CD14-positive monocyte (primary cell): ENCODE measurements around the gene SLC6A6. TPM values are rescaled to one million over a fixed set of nuclear protein-coding genes. Genes with fewer than 3 reads are reported as not detected.

Experiments used
- DNase-seq, 3 donors: peaks; one replicate each; pipeline ENCODE4 v3.0.0-alpha.2; 2011 to 2022
- H2AFZ ChIP-seq: 2 replicates; pipeline ENCODE4 v1.6.0; 2012; ENCODE audit warnings: mild to moderate bottlenecking, low read depth, low read length, inconsistent platforms; ENCODE audit not compliant: insufficient read depth, poor library complexity, severe bottlenecking
- H3K27ac ChIP-seq, 2 donors: 1 replicate in 1 of 2; 2 replicates in 1 of 2; pipeline ENCODE4 v1.5.1; 2012 to 2013; ENCODE audit warnings: low read length in 2 of 2, control low read depth in 1 of 2, inconsistent platforms in 1 of 2, low read depth in 1 of 2, mild to moderate bottlenecking in 1 of 2
- H3K27me3 ChIP-seq, 2 donors: one replicate each; pipeline versions ENCODE4 v1.6.0 to v1.6.1; 2011 to 2013; ENCODE audit warnings: low read length in 2 of 2; ENCODE audit not compliant: control insufficient read depth in 2 of 2, insufficient read depth in 2 of 2
- H3K36me3 ChIP-seq, 2 donors: replicated peaks in 1 of 2; 1 replicate in 1 of 2; 2 replicates in 1 of 2; pipeline versions ENCODE4 v1.5.1 to v1.6.1; 2012 to 2013; ENCODE audit warnings: low read length in 2 of 2, control low read depth in 1 of 2, inconsistent platforms in 1 of 2, mild to moderate bottlenecking in 1 of 2; ENCODE audit not compliant: insufficient read depth in 2 of 2, control insufficient read depth in 1 of 2
- H3K4me1 ChIP-seq, 2 donors: 1 replicate in 1 of 2; 2 replicates in 1 of 2; pipeline versions ENCODE4 v1.5.1 to v1.6.1; 2012 to 2013; ENCODE audit warnings: low read length in 2 of 2, control low read depth in 1 of 2, inconsistent platforms in 1 of 2, mild to moderate bottlenecking in 1 of 2, moderate library complexity in 1 of 2; ENCODE audit not compliant: insufficient read depth in 2 of 2, control insufficient read depth in 1 of 2
- H3K4me2 ChIP-seq: replicated peaks from 2 replicates; pipeline ENCODE3; 2012; ENCODE audit warnings: low read length, moderate library complexity, mild to moderate bottlenecking; ENCODE audit not compliant: poor library complexity, severe bottlenecking; ENCODE audit errors: extremely low read depth
- H3K4me3 ChIP-seq, 3 experiments: fragments of 200-600 bp in 1 of 3; sonication (generic) in 1 of 3; replicated peaks in 1 of 3; 1 replicate in 2 of 3; 2 replicates in 1 of 3; pipeline ENCODE4 v1.5.1; 2011 to 2013; ENCODE audit warnings: low read length in 3 of 3, mild to moderate bottlenecking in 3 of 3, control low read depth in 2 of 3, low read depth in 2 of 3, inconsistent platforms in 1 of 3, moderate library complexity in 1 of 3
- H3K79me2 ChIP-seq: 2 replicates; pipeline ENCODE4 v1.6.0; 2012; ENCODE audit warnings: mild to moderate bottlenecking, control low read depth, inconsistent platforms, low read length, moderate library complexity; ENCODE audit not compliant: insufficient read depth
- H3K9ac ChIP-seq: 2 replicates; pipeline ENCODE4 v1.6.0; 2017; ENCODE audit warnings: low read length, mild to moderate bottlenecking; ENCODE audit not compliant: insufficient read depth, poor library complexity, severe bottlenecking
- H3K9me3 ChIP-seq, 2 donors: replicated peaks in 1 of 2; 1 replicate in 1 of 2; 2 replicates in 1 of 2; pipeline versions ENCODE4 v1.5.1 to v1.6.1; 2012 to 2013; ENCODE audit warnings: low read length in 2 of 2, control low read depth in 1 of 2; ENCODE audit not compliant: control insufficient read depth in 1 of 2, insufficient read depth in 1 of 2
- H4K20me1 ChIP-seq: 2 replicates; pipeline ENCODE4 v1.6.0; 2012; ENCODE audit warnings: mild to moderate bottlenecking, low read length, control low read depth, moderate library complexity; ENCODE audit not compliant: insufficient read depth
- H3K27ac Mint-ChIP-seq, 7 donors: one replicate each; pipeline ENCODE4 v1.8.0; 2020; ENCODE audit warnings: mild to moderate bottlenecking in 7 of 7, mixed read lengths in 7 of 7, moderate library complexity in 6 of 7, inconsistent platforms in 2 of 7
- H3K27me3 Mint-ChIP-seq, 3 donors: one replicate each; pipeline ENCODE4 v1.8.0; 2021 to 2022; ENCODE audit warnings: low read depth in 3 of 3, mild to moderate bottlenecking in 3 of 3, mixed read lengths in 3 of 3, moderate library complexity in 3 of 3, inconsistent platforms in 1 of 3
- H3K36me3 Mint-ChIP-seq, 2 donors: one replicate each; pipeline ENCODE4 v1.8.0; 2020; ENCODE audit warnings: mixed read lengths in 2 of 2, inconsistent platforms in 1 of 2, mild to moderate bottlenecking in 1 of 2
- H3K4me1 Mint-ChIP-seq: one replicate; pipeline ENCODE4 v1.8.0; 2020; ENCODE audit warnings: mild to moderate bottlenecking, mixed read lengths
- H3K4me3 Mint-ChIP-seq, 2 donors: one replicate each; pipeline ENCODE4 v1.8.0; 2020; ENCODE audit warnings: mild to moderate bottlenecking in 2 of 2, mixed read lengths in 2 of 2, moderate library complexity in 1 of 2
- H3K9me3 Mint-ChIP-seq, 7 donors: one replicate each; pipeline ENCODE4 v1.8.0; 2020 to 2022; ENCODE audit warnings: mixed read lengths in 7 of 7, mild to moderate bottlenecking in 6 of 7, moderate library complexity in 6 of 7, inconsistent platforms in 2 of 7
- WGBS: methylation state at CpG from one replicate; pipeline ENCODE4 v1.1.5; 2013; ENCODE audit warnings: missing lambda C conversion rate; ENCODE audit not compliant: insufficient coverage; 5-methylcytosine and 5-hydroxymethylcytosine counted together
- intact Hi-C, 2 donors: fragments of 100-400 bp; cut with micrococcal nuclease; formaldehyde crosslinking; loops; one replicate each; pipeline versions ENCODE4 v1.15.0 to v1.15.1; 2023
- polyA plus RNA-seq, 3 donors: library from polyadenylated mRNA; depleted of rRNA in 1 of 3; unstranded in 2 of 3; stranded (reverse) in 1 of 3; fragments of 300-500 nt in 2 of 3; fragments of >200 nt in 1 of 3; fragmentation: Illumina TruSeq in 2 of 3; gene quantifications; 1 replicate in 2 of 3; 2 replicates in 1 of 3; pipeline ENCODE4 v1.2.3, GENCODE V29; 2012 to 2021
- TF ChIP-seq, protein P1 (sequence below): fragments of 200-600 bp; IDR thresholded peaks from one replicate; pipeline ENCODE4 v1.8.0; 2022; ENCODE audit warnings: antibody characterized with exemption, mild to moderate bottlenecking

Gene SLC6A6
- polyA plus RNA-seq, 3 donors: 18.4 to 136 (median 24.5) TPM

DNA sequence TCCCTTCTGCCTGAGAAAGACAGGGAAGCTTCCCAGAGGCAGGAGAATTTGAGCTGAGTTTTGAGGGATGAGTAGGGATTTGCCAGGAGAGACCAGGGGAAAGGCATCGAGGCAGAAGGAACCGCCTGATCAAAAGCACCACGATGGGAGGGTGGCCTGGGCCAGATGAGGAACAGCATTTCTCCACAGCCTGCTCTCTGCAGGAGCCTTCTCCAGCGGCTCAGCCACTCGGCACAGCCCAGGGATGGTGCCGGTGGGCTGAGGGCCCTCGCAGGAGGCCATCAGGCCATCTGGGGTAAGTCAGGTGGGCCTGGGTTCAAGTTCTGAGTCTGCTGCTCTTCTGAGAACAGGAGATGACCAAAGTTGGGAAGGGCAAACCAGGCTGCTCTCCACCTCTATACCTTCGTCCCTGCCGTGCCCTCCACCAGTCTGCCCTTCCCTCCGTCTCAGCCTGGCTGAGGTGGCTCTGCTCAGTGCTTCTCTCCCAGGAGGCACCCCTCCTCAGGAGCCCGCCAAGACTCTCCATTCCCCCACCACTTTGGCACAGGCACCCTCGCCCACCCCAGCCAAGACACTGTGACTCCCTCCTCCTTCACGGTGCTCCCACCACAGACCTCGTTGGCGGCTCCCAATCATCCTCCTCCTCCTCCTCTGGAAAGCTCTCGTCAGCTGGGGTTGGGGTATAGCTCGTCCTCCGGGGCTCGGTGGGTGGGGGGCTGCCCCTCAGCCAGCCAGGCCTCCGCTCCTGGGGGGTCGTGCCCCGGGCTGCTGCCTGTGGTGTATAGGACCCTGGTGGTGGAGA, 102.8 kb downstream of the SLC6A6 start:
- H3K27ac Mint-ChIP-seq: no peak overlapping the region
- no peak overlapping the region for H3K27ac ChIP-seq
- intact Hi-C loops: no loop called here
- H3K9me3 ChIP-seq: peaks cover 4 to 9% of the 10 kb centered on the region in 2 donors
- H3K4me3 Mint-ChIP-seq: no peak overlapping the region
- no peaks in the 10 kb centered on the region for H3K4me1 ChIP-seq
- no peaks in the 10 kb centered on the region for H3K27me3 ChIP-seq
- no peaks in the 10 kb centered on the region for H3K36me3 Mint-ChIP-seq
- H2AFZ ChIP-seq: no peak overlapping the region
- H3K27me3 Mint-ChIP-seq: peaks cover 4 to 10% (median 5%) of the 10 kb centered on the region in 3 donors
- H3K4me2 ChIP-seq: no peak overlapping the region
- 87% methylated on average over 14 of the region's 22 CpGs for WGBS
- H3K4me1 Mint-ChIP-seq: no peaks in the 10 kb centered on the region
- H4K20me1 ChIP-seq: no peaks in the 10 kb centered on the region
- TF ChIP-seq, protein P1, sequence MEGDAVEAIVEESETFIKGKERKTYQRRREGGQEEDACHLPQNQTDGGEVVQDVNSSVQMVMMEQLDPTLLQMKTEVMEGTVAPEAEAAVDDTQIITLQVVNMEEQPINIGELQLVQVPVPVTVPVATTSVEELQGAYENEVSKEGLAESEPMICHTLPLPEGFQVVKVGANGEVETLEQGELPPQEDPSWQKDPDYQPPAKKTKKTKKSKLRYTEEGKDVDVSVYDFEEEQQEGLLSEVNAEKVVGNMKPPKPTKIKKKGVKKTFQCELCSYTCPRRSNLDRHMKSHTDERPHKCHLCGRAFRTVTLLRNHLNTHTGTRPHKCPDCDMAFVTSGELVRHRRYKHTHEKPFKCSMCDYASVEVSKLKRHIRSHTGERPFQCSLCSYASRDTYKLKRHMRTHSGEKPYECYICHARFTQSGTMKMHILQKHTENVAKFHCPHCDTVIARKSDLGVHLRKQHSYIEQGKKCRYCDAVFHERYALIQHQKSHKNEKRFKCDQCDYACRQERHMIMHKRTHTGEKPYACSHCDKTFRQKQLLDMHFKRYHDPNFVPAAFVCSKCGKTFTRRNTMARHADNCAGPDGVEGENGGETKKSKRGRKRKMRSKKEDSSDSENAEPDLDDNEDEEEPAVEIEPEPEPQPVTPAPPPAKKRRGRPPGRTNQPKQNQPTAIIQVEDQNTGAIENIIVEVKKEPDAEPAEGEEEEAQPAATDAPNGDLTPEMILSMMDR: no peak
- H3K36me3 ChIP-seq: no peaks in the 10 kb centered on the region
- no peak overlapping the region for H3K4me3 ChIP-seq
- H3K9me3 Mint-ChIP-seq: peaks cover 5 to 17% (median 9%) of the 10 kb centered on the region in 7 donors
- no peak for DNase-seq
- no peak overlapping the region for H3K9ac ChIP-seq
- H3K79me2 ChIP-seq: no peaks in the 10 kb centered on the region

DNA sequence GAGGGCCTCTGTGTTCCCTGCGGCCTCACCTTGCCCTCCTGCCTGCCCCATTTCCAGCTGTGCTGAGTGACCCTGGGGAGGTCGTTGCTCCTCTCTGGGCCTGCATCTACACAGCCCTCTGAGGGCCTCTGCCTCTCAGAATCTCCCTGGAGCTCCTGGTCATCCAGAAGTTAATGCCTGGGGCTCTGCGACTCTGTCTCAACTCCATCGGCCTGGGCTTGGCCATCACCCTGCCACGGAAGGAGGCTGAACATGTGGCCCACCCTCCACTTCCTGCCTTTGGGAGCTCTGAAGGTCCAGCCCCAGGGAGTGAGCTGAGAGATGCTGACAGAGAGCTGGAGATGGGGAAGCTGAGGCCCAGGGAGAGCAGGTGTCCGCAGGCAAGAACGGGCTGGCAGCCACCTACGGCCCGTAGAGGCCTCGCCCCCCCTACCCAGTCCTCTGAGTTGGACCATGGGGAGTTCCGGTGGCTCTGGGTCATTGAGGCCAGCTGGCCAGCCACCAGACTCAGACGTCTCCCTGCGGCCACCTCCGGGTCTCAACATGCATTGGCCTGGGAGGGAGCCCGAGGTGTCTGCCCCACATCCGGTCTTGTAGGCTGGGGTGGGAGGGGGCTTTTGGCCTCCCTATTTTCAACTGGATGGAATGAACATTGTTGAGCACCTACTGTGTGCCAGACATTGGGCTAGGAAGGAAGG, 103.5 kb downstream of the SLC6A6 start:
- peaks cover 5 to 10% (median 5%) of the 10 kb centered on the region in 3 donors for H3K27me3 Mint-ChIP-seq
- Histone ChIP-seq H4K20me1 (no peaks in the 10 kb centered on the region), H3K4me3 (no peak overlapping the region), H2AFZ (no peak overlapping the region), H3K79me2 (no peaks in the 10 kb centered on the region), H3K36me3 (no peaks in the 10 kb centered on the region), H3K27ac (no peak overlapping the region), H3K9me3 (peaks cover 4 to 9% of the 10 kb centered on the region in 2 donors), H3K4me2 (no peak overlapping the region), H3K27me3 (no peaks in the 10 kb centered on the region), H3K9ac (no peak overlapping the region), H3K4me1 (no peaks in the 10 kb centered on the region)
- 86% methylated on average over 13 of the region's 16 CpGs for WGBS
- DNase-seq: no peak
- peaks cover 5 to 17% (median 9%) of the 10 kb centered on the region in 7 donors for H3K9me3 Mint-ChIP-seq
- H3K27ac Mint-ChIP-seq: no peak overlapping the region
- TF ChIP-seq, protein P1: no peak
- no peak overlapping the region for H3K4me3 Mint-ChIP-seq
- intact Hi-C loops: no loop called here
- H3K4me1 Mint-ChIP-seq: no peaks in the 10 kb centered on the region
- no peaks in the 10 kb centered on the region for H3K36me3 Mint-ChIP-seq
